ENCODE results near the gene KRT13. TPM values are rescaled to one million over a fixed set of nuclear protein-coding genes. Genes with fewer than 3 reads are reported as not detected.

Gene KRT13
- polyA plus RNA-seq, 1 donor (not counting 4 experiments of a cell fraction or from before 2014, with no cell fraction given) = 24.0 TPM

GRCh38 chr17:41453066-41453465 is 52.3 kb downstream of the KRT13 start:
- no peaks in the 10 kb centered on the region for H4K20me1 ChIP-seq (ENCODE audit: control insufficient read depth, extremely low read depth, insufficient read depth, low read length)
- no peak overlapping the region for H3K4me2 ChIP-seq (ENCODE audit: control insufficient read depth, extremely low read depth, insufficient read depth, low read depth, low read length)
- H3K9me1 ChIP-seq (ENCODE audit: control insufficient read depth, extremely low read depth, insufficient read depth, low read length) = no peaks in the 10 kb centered on the region
- no peaks in the 10 kb centered on the region for H3K36me3 ChIP-seq (ENCODE audit: control insufficient read depth in 2 of 2, extremely low read depth in 1 of 2, insufficient read depth in 2 of 2, low read length in 2 of 2)
- no peak overlapping the region for H2AFZ ChIP-seq (ENCODE audit: control insufficient read depth, low read length)
- TF ChIP-seq CTCF (optimal IDR thresholded peaks at IDR 0.05 in 1 of 3, IDR thresholded peaks at IDR 0.05 in 1 of 3, conservative IDR thresholded peaks at IDR 0.05 in 1 of 3; ENCODE audit: extremely low read depth in 1 of 3, insufficient read depth in 2 of 3, low read length in 3 of 3) (no peak), EZH2 (IDR thresholded peaks at IDR 0.05; ENCODE audit: low read length) (no peak)
- peaks cover 3% of the 10 kb centered on the region for H3K4me1 ChIP-seq (ENCODE audit: control insufficient read depth, extremely low read depth, insufficient read depth, low read length)
- H3K27me3 ChIP-seq (ENCODE audit: control insufficient read depth, extremely low read depth, insufficient read depth, low read length) = no peaks in the 10 kb centered on the region
- no peak overlapping the region for H3K27ac ChIP-seq (ENCODE audit: control insufficient read depth, insufficient read depth, low read length)
- H3K9ac ChIP-seq (ENCODE audit: control insufficient read depth, extremely low read depth, insufficient read depth, low read length) = no peak overlapping the region
- H3K79me2 ChIP-seq (ENCODE audit: control insufficient read depth, insufficient read depth, low read length) = no peaks in the 10 kb centered on the region
- FAIRE-seq (no peak), DNase-seq (ENCODE audit: low read depth, low spot score) (no peak)
- no peaks in the 10 kb centered on the region for H3K9me3 ChIP-seq (ENCODE audit: control insufficient read depth, low read depth, low read length)
- dilution Hi-C loops (cut with MboI; ENCODE audit: extremely low pct_ligation_motif_present, low sequenced_read_pairs) = no loop called here
- no peak overlapping the region for H3K4me3 ChIP-seq (ENCODE audit: control insufficient read depth in 2 of 3, extremely low read depth in 1 of 3, insufficient read depth in 2 of 3, low read depth in 1 of 3, low read length in 3 of 3)

- Histone ChIP-seq H3K27ac (ENCODE audit: control insufficient read depth, insufficient read depth, low read length) (no peak overlapping the region), H3K9me3 (ENCODE audit: control insufficient read depth, low read depth, low read length) (no peaks in the 10 kb centered on the region), H3K9me1 (ENCODE audit: control insufficient read depth, extremely low read depth, insufficient read depth, low read length) (no peaks in the 10 kb centered on the region), H4K20me1 (ENCODE audit: control insufficient read depth, extremely low read depth, insufficient read depth, low read length) (no peaks in the 10 kb centered on the region), H3K4me2 (ENCODE audit: control insufficient read depth, extremely low read depth, insufficient read depth, low read depth, low read length) (no peak overlapping the region), H3K36me3 (ENCODE audit: control insufficient read depth in 2 of 2, extremely low read depth in 1 of 2, insufficient read depth in 2 of 2, low read length in 2 of 2) (no peaks in the 10 kb centered on the region), H3K27me3 (ENCODE audit: control insufficient read depth, extremely low read depth, insufficient read depth, low read length) (no peaks in the 10 kb centered on the region), H3K79me2 (ENCODE audit: control insufficient read depth, insufficient read depth, low read length) (no peaks in the 10 kb centered on the region), H3K9ac (ENCODE audit: control insufficient read depth, extremely low read depth, insufficient read depth, low read length) (no peak overlapping the region), H2AFZ (ENCODE audit: control insufficient read depth, low read length) (no peak overlapping the region), H3K4me1 (ENCODE audit: control insufficient read depth, extremely low read depth, insufficient read depth, low read length) (peaks cover 5% of the 10 kb centered on the region), H3K4me3 (ENCODE audit: control insufficient read depth in 2 of 3, extremely low read depth in 1 of 3, insufficient read depth in 2 of 3, low read depth in 1 of 3, low read length in 3 of 3) (no peak overlapping the region)
- no peak for TF ChIP-seq CTCF (optimal IDR thresholded peaks at IDR 0.05 in 1 of 3, IDR thresholded peaks at IDR 0.05 in 1 of 3, conservative IDR thresholded peaks at IDR 0.05 in 1 of 3; ENCODE audit: extremely low read depth in 1 of 3, insufficient read depth in 2 of 3, low read length in 3 of 3)
- no peak for TF ChIP-seq EZH2 (IDR thresholded peaks at IDR 0.05; ENCODE audit: low read length)
- no peak for FAIRE-seq
- DNase-seq (ENCODE audit: low read depth, low spot score) = no peak
- dilution Hi-C loops (cut with MboI; ENCODE audit: extremely low pct_ligation_motif_present, low sequenced_read_pairs) = no loop called here
These were observed 53.1 kb downstream of the KRT13 start for GRCh38 chr17:41452281-41452680.
